GM12878 (cell line): ENCODE measurements around the gene S100A11. TPM values are rescaled to one million over a fixed set of nuclear protein-coding genes. Genes with fewer than 3 reads are reported as not detected.

ENCODE experiments used
- ATAC-seq: fragments of 200-7000 bp; cut with Tn5 transposase; 3 replicates; pipeline ENCODE4 v1.9.1; 2020; ENCODE audit warnings: mild to moderate bottlenecking, moderate library complexity
- BruUV-seq: library from RNA; stranded (reverse); fragments of 400-500 nt; replicated peaks from 2 replicates; lab custom pipeline; 2021; lab: Mats Ljungman, UMichigan
- CTCF ChIA-PET: fragments of 300-600 bp; sonication (Branson Sonifier 250); formaldehyde crosslinking; extraction: SDS; loops from one replicate; lab custom pipeline; 2021; ENCODE audit warnings: inconsistent platforms; lab: Yijun Ruan, JAX
- POLR2A ChIA-PET: fragments of 350-600 bp; formaldehyde crosslinking; extraction: SDS; loops from one replicate; lab custom pipeline; 2021; ENCODE audit warnings: inconsistent platforms; lab: Charles Lee
- RAD21 ChIA-PET: fragments of 300-600 bp; sonication (Branson Sonifier 250); formaldehyde crosslinking; loops from one replicate; lab custom pipeline; 2023; ENCODE audit warnings: antibody characterized with exemption; ENCODE audit not compliant: unreplicated experiment; lab: Charles Lee
- SMC1A ChIA-PET: fragments of 300-600 bp; sonication (Branson Sonifier 250); formaldehyde crosslinking; loops from one replicate; lab custom pipeline; 2023; ENCODE audit not compliant: unreplicated experiment, uncharacterized antibody; lab: Charles Lee
- DNase-seq: peaks from one replicate; pipeline ENCODE4 v3.0.0-alpha.2; 2011; ENCODE audit warnings: low read depth, low spot score
- FAIRE-seq: peaks from 3 replicates; lab custom pipeline; 2011; peaks lifted over from hg19 to GRCh38; lab: Jason Lieb, UNC
- H2AFZ ChIP-seq: 2 replicates; pipeline ENCODE4 v1.6.0; 2011; ENCODE audit warnings: low read depth, low read length, control low read depth; ENCODE audit not compliant: control insufficient read depth
- H3K27ac ChIP-seq: 2 replicates; pipeline ENCODE4 v1.5.1; 2011; ENCODE audit warnings: control low read depth; ENCODE audit not compliant: control insufficient read depth, insufficient read depth
- H3K27me3 ChIP-seq, 2 experiments: replicated peaks in 1 of 2; 2 replicates each; pipeline versions ENCODE4 v1.6.0 to v1.6.1; 2011; ENCODE audit warnings: low read length in 1 of 2; ENCODE audit not compliant: control insufficient read depth in 2 of 2, insufficient read depth in 2 of 2
- H3K36me3 ChIP-seq, 2 experiments: 2 replicates each; pipeline ENCODE4 v1.5.1; 2011; ENCODE audit warnings: low read length in 1 of 2; ENCODE audit not compliant: control insufficient read depth in 2 of 2, insufficient read depth in 2 of 2
- H3K4me1 ChIP-seq: 2 replicates; pipeline ENCODE4 v1.6.1; 2011; ENCODE audit warnings: mild to moderate bottlenecking, low read length, moderate library complexity, mixed read lengths; ENCODE audit not compliant: control insufficient read depth, insufficient read depth
- H3K4me2 ChIP-seq: 2 replicates; pipeline ENCODE4 v1.6.0; 2011; ENCODE audit warnings: control low read depth; ENCODE audit not compliant: control insufficient read depth, insufficient read depth
- H3K4me3 ChIP-seq: fragments of 200-600 bp; sonication (generic); 2 replicates; pipeline ENCODE4 v1.5.1; 2016
- H3K79me2 ChIP-seq: 2 replicates; pipeline ENCODE4 v1.6.0; 2011; ENCODE audit warnings: low read length; ENCODE audit not compliant: control insufficient read depth, insufficient read depth
- H3K9ac ChIP-seq: 2 replicates; pipeline ENCODE4 v1.8.0; 2011; ENCODE audit warnings: low read length, control low read depth, mixed read lengths; ENCODE audit not compliant: control insufficient read depth, insufficient read depth
- H3K9me3 ChIP-seq: replicated peaks from 3 replicates; pipeline ENCODE4 v1.5.1; 2011; ENCODE audit warnings: mild to moderate bottlenecking, low read length; ENCODE audit not compliant: control insufficient read depth, insufficient read depth
- H4K20me1 ChIP-seq: 2 replicates; pipeline ENCODE4 v1.6.0; 2011; ENCODE audit not compliant: control insufficient read depth, insufficient read depth
- BCLAF1 ChIP-seq: fragments of 450-650 bp; IDR thresholded peaks from 2 replicates; pipeline ENCODE4 v1.6.1; 2017; ENCODE audit warnings: antibody characterized with exemption, mild to moderate bottlenecking, moderate library complexity
- CREM ChIP-seq: IDR thresholded peaks from 2 replicates; pipeline ENCODE4 v1.6.1; 2014; ENCODE audit warnings: antibody characterized with exemption, low read depth
- MYC ChIP-seq: IDR thresholded peaks from 2 replicates; pipeline ENCODE4 v1.6.1; 2011; ENCODE audit warnings: mild to moderate bottlenecking, low read length, moderate library complexity, inconsistent platforms; ENCODE audit not compliant: insufficient read depth, insufficient replicate concordance, insufficient read length, severe bottlenecking
- NRF1 ChIP-seq: conservative IDR thresholded peaks from 2 replicates; pipeline ENCODE4 v1.6.1; 2011; ENCODE audit warnings: mild to moderate bottlenecking, low read depth, low read length, improper control_type of control experiment
- RAD51 ChIP-seq: fragments of 450-650 bp; IDR thresholded peaks from 2 replicates; pipeline ENCODE4 v1.6.1; 2016; ENCODE audit warnings: moderate library complexity, mild to moderate bottlenecking, inconsistent platforms
- SP1 ChIP-seq: IDR thresholded peaks from one replicate; pipeline ENCODE4 v1.6.1; 2011; ENCODE audit warnings: low read depth, low read length
- SPI1 ChIP-seq: IDR thresholded peaks from 2 replicates; pipeline ENCODE4 v1.6.1; 2011; ENCODE audit warnings: low read depth, mild to moderate bottlenecking, low read length, moderate library complexity, borderline replicate concordance; ENCODE audit not compliant: insufficient read depth
- YBX1 ChIP-seq: fragments of 450-650 bp; IDR thresholded peaks from 2 replicates; pipeline ENCODE4 v1.6.1; 2016; ENCODE audit warnings: antibody characterized with exemption
- WGBS: methylation state at CpG from one replicate; pipeline ENCODE4 v1.1.6; 2016; ENCODE audit warnings: low lambda C conversion rate; ENCODE audit not compliant: insufficient replicate concordance, insufficient coverage; ENCODE audit errors: missing lambda C conversion rate; 5-methylcytosine and 5-hydroxymethylcytosine counted together
- in situ Hi-C: fragments of 300-500 bp; cut with MboI; formaldehyde crosslinking; loops from 9 replicates; pipeline ENCODE4 v1.14.3; 2018; ENCODE audit warnings: mixed read lengths
- intact Hi-C: fragments of 100-400 bp; cut with micrococcal nuclease; formaldehyde crosslinking; loops from one replicate; pipeline ENCODE4 v1.14.2; 2022; ENCODE audit not compliant: unreplicated experiment
- polyA plus RNA-seq, 11 experiments: library from polyadenylated mRNA; depleted of rRNA in 4 of 11; unstranded in 6 of 11; stranded (reverse) in 5 of 11; fragments of >200 nt; fragmentation: Nextera tagmentation in 4 of 11; fragmentation: Illumina TruSeq in 1 of 11; extraction: Ambion mirVana in 4 of 11; extraction: Trizol in 1 of 11; gene quantifications; 1 replicate in 1 of 11; 2 replicates in 10 of 11; pipeline versions ENCODE4 v1.2.1 to v1.2.3, GENCODE V29; 2011 to 2016; ENCODE audit warnings: inconsistent platforms in 2 of 11, missing spikeins in 2 of 11, low read depth in 1 of 11
- total RNA-seq, 4 experiments: library from RNA; depleted of rRNA in 3 of 4; stranded (reverse); fragments of >200 nt in 3 of 4; fragmentation: Illumina TruSeq in 1 of 4; extraction: Trizol in 1 of 4; gene quantifications; 2 replicates each; pipeline versions ENCODE4 v1.2.1 to v1.2.3, GENCODE V29; 2013 to 2021

S100A11 gene
- total and polyA plus RNA-seq, 10 of the 15 experiments (the other 5 are each of a cell fraction or from before 2014, with no cell fraction given): 9.0 to 134 (median 62.7) TPM

GRCh38 chr1:152067929-152068328 is 31.1 kb upstream of the S100A11 start:
- Histone ChIP-seq H2AFZ (no peak overlapping the region), H3K9ac (no peak overlapping the region), H4K20me1 (no peaks in the 10 kb centered on the region), H3K9me3 (no peaks in the 10 kb centered on the region), H3K4me1 (no peaks in the 10 kb centered on the region), H3K27me3 (peaks cover 2 to 4% of the 10 kb centered on the region in 2 experiments; a peak in 3 of 4 replicates), H3K4me3 (no peak overlapping the region), H3K36me3 (no peaks in the 10 kb centered on the region), H3K27ac (no peak overlapping the region), H3K79me2 (no peaks in the 10 kb centered on the region), H3K4me2 (no peak overlapping the region)
- intact Hi-C loops: no loop called here
- in situ Hi-C loops: no loop called here
- CTCF ChIA-PET: interaction anchor here (0.6 kb wide), 1 partner anchor 374 kb away, joined by 3 read pairs; no protein-coding TSS in a partner anchor
- RAD21 ChIA-PET: no interaction called here
- WGBS: 95% methylated on average over 1 of the region's 1 CpG
- FAIRE-seq (no peak), ATAC-seq (no peak), DNase-seq (no peak)
- POLR2A ChIA-PET: no interaction called here
- TF ChIP-seq RAD51: no peak
- TF ChIP-seq BCLAF1: no peak
- no peak for TF ChIP-seq SP1
- TF ChIP-seq YBX1: no peak
- TF ChIP-seq SPI1: no peak
- no peak for TF ChIP-seq MYC
- TF ChIP-seq NRF1: no peak
- no peak for TF ChIP-seq CREM
- no TSS peak for BruUV-seq
- SMC1A ChIA-PET: interaction anchor here (0.9 to 1.5 kb wide), 2 partner anchors 10 to 20 kb away, joined by 3 to 4 read pairs; no protein-coding TSS in a partner anchor
